Measurements from ENCODE around the gene STOX2. TPM values are rescaled to one million over a fixed set of nuclear protein-coding genes. Genes with fewer than 3 reads are reported as not detected.

The STOX2 gene
- total and polyA plus RNA-seq, 10 donors: 0.53 to 42.8 (median 28.6) TPM

Other genes with a start within 250 kb of the STOX2 start
- gene RWDD4, start 246.1 kb upstream of the STOX2 start, total RNA-seq: 10 to 100 TPM in 6 of 7 donors, 1 to 10 TPM in 1; 8.9 to 16.9 (median 14.2) TPM
- gene RWDD4, start 246.1 kb upstream of the STOX2 start, polyA plus RNA-seq: 10 to 100 TPM in 2 of 3 donors, 1 to 10 TPM in 1; 8.3 to 12.9 (median 11.3) TPM
- 10 to 100 TPM; 33.8 to 72.2 (median 47.1) TPM for gene TRAPPC11, start 246.0 kb upstream of the STOX2 start, total RNA-seq
- gene TRAPPC11, start 246.0 kb upstream of the STOX2 start, polyA plus RNA-seq: 10 to 100 TPM; 14.3 to 15.1 (median 15.0) TPM